Measurements from ENCODE around the gene CDK5RAP2. TPM values are rescaled to one million over a fixed set of nuclear protein-coding genes. Genes with fewer than 3 reads are reported as not detected.

CDK5RAP2 gene
- total RNA-seq, 1 experiment from 2014 or later, result 56.4 TPM

- no peaks in the 10 kb centered on the region; a peak in 1 of 5 replicates for H3K9me3 Mint-ChIP-seq
- Histone ChIP-seq H3K79me1 (ENCODE audit: insufficient read depth, low read depth, low read length, poor library complexity, severe bottlenecking) (peaks cover 2% of the 10 kb centered on the region), H4K5ac (ENCODE audit: insufficient read length, low read depth, low read length) (no peak overlapping the region), H3K27ac (ENCODE audit: insufficient read length, low read depth, low read length) (no peak overlapping the region), H2BK5ac (ENCODE audit: insufficient read length, low read length) (no peak overlapping the region), H3T11ph (ENCODE audit: low read length) (no peak overlapping the region), H2BK120ac (ENCODE audit: low read depth, low read length, poor library complexity, severe bottlenecking) (no peak overlapping the region), H4K20me1 (ENCODE audit: control insufficient read depth, insufficient read depth, insufficient read length) (no peaks in the 10 kb centered on the region), H2BK12ac (ENCODE audit: insufficient read length, low read depth, low read length) (no peak overlapping the region), H3K23me2 (ENCODE audit: insufficient read length, low read depth, low read length, poor library complexity, severe bottlenecking) (no peaks in the 10 kb centered on the region), H3K4ac (ENCODE audit: low read depth, low read length) (no peak overlapping the region), H3K18ac (ENCODE audit: insufficient read length, low read depth, low read length) (no peak overlapping the region), H4K91ac (ENCODE audit: insufficient read length, low read depth, low read length) (no peak overlapping the region), H3K14ac (ENCODE audit: insufficient read depth, low read length) (no peak overlapping the region), H3K56ac (ENCODE audit: insufficient read length, low read depth, low read length) (no peak overlapping the region), H3K23ac (ENCODE audit: insufficient read length, low read depth, low read length) (no peak overlapping the region), H3K27me3 (ENCODE audit: insufficient read depth, low read length) (no peaks in the 10 kb centered on the region), H4K8ac (replicated peaks; ENCODE audit: insufficient read length, low read depth, low read length) (no peak overlapping the region), H2BK15ac (ENCODE audit: low read depth, low read length) (no peak overlapping the region), H3K4me2 (ENCODE audit: insufficient read depth, insufficient read length, low read length) (no peak overlapping the region), H3K9me3 (ENCODE audit: control insufficient read depth, low read depth, low read length) (no peaks in the 10 kb centered on the region), H2BK20ac (ENCODE audit: low read depth, low read length, poor library complexity, severe bottlenecking) (no peak overlapping the region), H2AK5ac (ENCODE audit: insufficient read length, low read length) (no peak overlapping the region), H3K79me2 (ENCODE audit: insufficient read depth, low read length) (peaks cover 6% of the 10 kb centered on the region; the same call in 1 of the 2 replicates), H3K4me1 (ENCODE audit: insufficient read depth, low read length) (peaks cover under 1% of the 10 kb centered on the region), H2AFZ (ENCODE audit: low read length) (no peak overlapping the region), H3K9ac (ENCODE audit: extremely low read depth, insufficient read length, low read length) (no peak overlapping the region)
- peaks cover 4 to 7% of the 10 kb centered on the region in 2 experiments for H3K4me1 Mint-ChIP-seq
- DNase-seq, result peak; percentile 37
- WGBS (ENCODE audit: extremely low coverage, insufficient read length, low lambda C conversion rate), result no CpG with 5 or more reads among the region's 3 CpGs
- H3K4me3 Mint-ChIP-seq, result no peak overlapping the region
- H3K36me3 Mint-ChIP-seq (ENCODE audit: insufficient read depth in 1 of 3, low read depth in 3 of 3), result no peaks in the 10 kb centered on the region
- H3K27me3 Mint-ChIP-seq (ENCODE audit: low read depth), result peaks cover 11% of the 10 kb centered on the region
- H3K27ac Mint-ChIP-seq, result no peak overlapping the region
- no peak for TF ChIP-seq CTCF (conservative IDR thresholded peaks at IDR 0.05)
Measured at GRCh38 chr9:120583958-120584369, 4.0 kb upstream of the CDK5RAP2 start.

All from H9 (cell line).